ENCODE data around the gene BLOC1S1.

Gene BLOC1S1

GRCh38 chr12:55712700-55713415, 3.0 kb upstream of the BLOC1S1 start:
- no peak for DNase-seq

- DNase-seq, result no peak
Observed at GRCh38 chr12:55713721-55714120, 2.1 kb upstream of the BLOC1S1 start.

- no peak for DNase-seq
Observed at GRCh38 chr12:55715169-55715764, 579 bp upstream of the BLOC1S1 start.

GRCh38 chr12:55716582-55716957, 724 bp downstream of the BLOC1S1 start:
- DNase-seq, result no peak

- no peak for DNase-seq
Observed at GRCh38 chr12:55717011-55718007, 1.5 kb downstream of the BLOC1S1 start.

GRCh38 chr12:55718015-55718414, 2.2 kb downstream of the BLOC1S1 start:
- DNase-seq, result no peak

- no peak for DNase-seq
Observed at GRCh38 chr12:55718624-55719275, 2.9 kb downstream of the BLOC1S1 start.

GRCh38 chr12:55719371-55719770, 3.5 kb downstream of the BLOC1S1 start:
- no peak for DNase-seq

- DNase-seq, result no peak
Observed at GRCh38 chr12:55720071-55720564, 4.3 kb downstream of the BLOC1S1 start, which contains the start of gene RDH5. RDH5 (plus strand) TSS chr12:55720393; CDS start chr12:55721185, 792 bp downstream.

- no peak for DNase-seq
Observed at GRCh38 chr12:55720894-55721444, 5.1 kb downstream of the BLOC1S1 start.

GRCh38 chr12:55721601-55722213, 5.9 kb downstream of the BLOC1S1 start:
- DNase-seq, result no peak

GRCh38 chr12:55722948-55723347, 7.1 kb downstream of the BLOC1S1 start:
- DNase-seq, result no peak

- no peak for DNase-seq
Observed at GRCh38 chr12:55723516-55724225, 7.8 kb downstream of the BLOC1S1 start.

- DNase-seq, result peak; percentile 18
Observed at GRCh38 chr12:55724226-55724939, 8.5 kb downstream of the BLOC1S1 start.

GRCh38 chr12:55724940-55725309, 9.1 kb downstream of the BLOC1S1 start:
- no peak for DNase-seq

GRCh38 chr12:55725556-55725955, 9.7 kb downstream of the BLOC1S1 start:
- DNase-seq, result no peak

- no peak for DNase-seq
Observed at GRCh38 chr12:55726971-55727370, 11.1 kb downstream of the BLOC1S1 start.

- DNase-seq, result no peak
Observed at GRCh38 chr12:55727643-55728185, 11.9 kb downstream of the BLOC1S1 start.

GRCh38 chr12:55728186-55728938, 12.5 kb downstream of the BLOC1S1 start:
- DNase-seq, result no peak

All from SHP77 treated with DMSO at 0.1 percent for 48 hours (cell line).